Fibroblast of lung (primary cell): ENCODE data around the gene HRH1.

Experiments used
- CTCF ChIP-seq, 2 donors: IDR thresholded peaks in 1 of 2; conservative IDR thresholded peaks in 1 of 2; 1 replicate in 1 of 2; 2 replicates in 1 of 2; pipeline ENCODE4 v1.5.1; 2011 to 2012; ENCODE audit warnings: low read length in 2 of 2, control low read depth in 1 of 2, inconsistent platforms in 1 of 2, low read depth in 1 of 2, mild to moderate bottlenecking in 1 of 2
- EZH2 ChIP-seq: IDR thresholded peaks from 2 replicates; pipeline ENCODE4 v1.5.1; 2012; ENCODE audit warnings: low read length, control low read depth, mild to moderate bottlenecking; ENCODE audit errors: missing control alignments

GRCh38 chr3:11302444-11302843 is 148.2 kb downstream of the HRH1 start:
- TF ChIP-seq CTCF (conservative IDR thresholded peaks at IDR 0.05 in 1 of 2, IDR thresholded peaks at IDR 0.05 in 1 of 2; ENCODE audit: low read depth in 1 of 2, low read length in 2 of 2): no peak
- TF ChIP-seq EZH2: no peak
